NCI-H1417 treated with DMSO at 0.1 percent for 48 hours (cell line): ENCODE data around the gene CYP1B1.
"Not testable (repeated sequence)": the region's sequence is repeated elsewhere in the genome, so short reads cannot be mapped to it uniquely, and the experiment has no call there.

ENCODE experiments used
- DNase-seq: peaks from one replicate; lab custom pipeline; 2025; lab: John Stamatoyannopoulos, UW

CYP1B1 gene

GRCh38 chr2:38032946-38033345 lies 43.0 kb downstream of the CYP1B1 start:
- no peak for DNase-seq

GRCh38 chr2:38030635-38031355 lies 45.2 kb downstream of the CYP1B1 start:
- DNase-seq, result no peak

- DNase-seq, result no peak
Observed at GRCh38 chr2:38029512-38029911, 46.4 kb downstream of the CYP1B1 start.

GRCh38 chr2:38028829-38029228 lies 47.1 kb downstream of the CYP1B1 start:
- no peak for DNase-seq

- no peak for DNase-seq
Observed at GRCh38 chr2:38026846-38027245, 49.1 kb downstream of the CYP1B1 start.

GRCh38 chr2:38021589-38021988 lies 54.4 kb downstream of the CYP1B1 start:
- DNase-seq, result no peak

GRCh38 chr2:38020359-38021069 lies 55.4 kb downstream of the CYP1B1 start:
- DNase-seq, result not testable (repeated sequence)

GRCh38 chr2:38017836-38018235 lies 58.1 kb downstream of the CYP1B1 start:
- no peak for DNase-seq
